Left lung (tissue), 10 donors: ENCODE data around the gene SPRR3. TPM values are rescaled to one million over a fixed set of nuclear protein-coding genes. Genes with fewer than 3 reads are reported as not detected.

Experiments used
- ATAC-seq: fragments of 200-7000 bp; cut with Tn5 transposase; one replicate; pipeline ENCODE4 v1.9.1; 2020; ENCODE audit warnings: moderate library complexity
- DNase-seq, 4 donors: peaks; one replicate each; pipeline ENCODE4 v3.0.0-alpha.2; 2013 to 2020
- H3K27ac ChIP-seq, 2 donors: fragments of 200-600 bp; sonication (generic) in 1 of 2; one replicate each; pipeline versions ENCODE4 v1.5.0 to v1.8.0; 2020 to 2021
- H3K27me3 ChIP-seq, 2 donors: fragments of 200-600 bp; sonication (generic) in 1 of 2; one replicate each; pipeline versions ENCODE4 v1.5.0 to v1.8.0; 2020 to 2021
- H3K36me3 ChIP-seq, 2 donors: fragments of 200-600 bp; sonication (generic) in 1 of 2; one replicate each; pipeline versions ENCODE4 v1.5.0 to v1.8.0; 2020 to 2021
- H3K4me1 ChIP-seq, 2 donors: fragments of 200-600 bp; one replicate each; pipeline ENCODE4 v1.8.0; 2021
- H3K4me3 ChIP-seq, 2 donors: fragments of 200-600 bp; sonication (generic) in 1 of 2; one replicate each; pipeline versions ENCODE4 v1.5.0 to v1.8.0; 2020 to 2021; ENCODE audit warnings: mild to moderate bottlenecking in 1 of 2
- H3K9me3 ChIP-seq, 2 donors: fragments of 200-600 bp; sonication (generic) in 1 of 2; one replicate each; pipeline versions ENCODE4 v1.5.0 to v1.8.0; 2020 to 2021
- CTCF ChIP-seq, 2 donors: fragments of 200-600 bp; sonication (generic) in 1 of 2; IDR thresholded peaks; one replicate each; pipeline versions ENCODE4 v1.5.0 to v1.8.0; 2021; ENCODE audit warnings: antibody characterized with exemption in 2 of 2
- intact Hi-C, 2 donors: fragments of 100-400 bp; cut with DNase I; formaldehyde crosslinking; loops; one replicate each; pipeline versions ENCODE4 v1.11.2 to v1.14.2; 2022
- polyA plus RNA-seq, 6 donors: library from polyadenylated mRNA; unstranded; fragments of 120-200 nt; gene quantifications; one replicate each; pipeline ENCODE4 v1.2.1, GENCODE V29; 2013; ENCODE audit not compliant: insufficient read length in 6 of 6
- total RNA-seq, 2 donors: library from RNA; stranded (reverse); fragmentation: NEBNext Ultra II Directional; extraction: Animal tissue kit (Norgen Biotek cat#: 25700); gene quantifications; one replicate each; pipeline ENCODE4 v1.2.1, GENCODE V29; 2021
- donor health status: DM: no; HTN: yes; CAD: no.
- donor health status: DM: no; HTN: no; CAD: no.

The SPRR3 gene
- total and polyA plus RNA-seq, 8 donors: 0.24 to 0.55 (median 0.29) TPM; not detected in 4

- TF ChIP-seq CTCF (IDR thresholded peaks at IDR 0.05): no peak
- no peaks in the 10 kb centered on the region for H3K27me3 ChIP-seq
- ATAC-seq (no peak), DNase-seq (no peak)
- H3K4me3 ChIP-seq: no peak overlapping the region
- intact Hi-C loops: no loop called here
- no peak overlapping the region for H3K27ac ChIP-seq
- H3K9me3 ChIP-seq: no peaks in the 10 kb centered on the region
- H3K36me3 ChIP-seq: no peaks in the 10 kb centered on the region
- H3K4me1 ChIP-seq: no peaks in the 10 kb centered on the region
Observed at GRCh38 chr1:152965853-152966252, 35.7 kb upstream of the SPRR3 start.

DNA sequence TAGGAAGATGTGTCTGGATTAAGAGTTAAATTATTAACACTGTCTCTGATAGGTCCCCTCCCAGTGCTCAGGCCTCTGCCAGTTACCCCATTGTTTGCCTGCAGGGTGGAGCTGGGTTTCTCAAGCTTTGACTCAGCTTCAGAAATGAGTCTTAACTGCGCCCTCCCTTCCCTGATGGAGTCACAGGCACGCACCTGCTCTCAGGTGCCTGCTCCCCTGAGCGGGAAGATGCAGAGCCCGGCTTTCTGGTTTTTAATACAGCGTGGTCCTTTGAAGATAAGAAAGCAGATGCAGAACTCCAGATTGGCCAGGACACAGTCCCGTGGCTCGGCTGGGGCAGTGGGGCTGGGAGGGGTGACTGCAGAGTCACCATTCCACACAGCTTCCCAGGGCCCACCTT lies 34.3 kb upstream of the SPRR3 start:
- no peak for DNase-seq
- Histone ChIP-seq H3K4me1 (no peaks in the 10 kb centered on the region), H3K4me3 (no peak overlapping the region), H3K36me3 (no peaks in the 10 kb centered on the region), H3K27ac (no peak overlapping the region), H3K9me3 (no peaks in the 10 kb centered on the region), H3K27me3 (no peaks in the 10 kb centered on the region)
- no peak for ATAC-seq
- no peak for TF ChIP-seq CTCF (IDR thresholded peaks at IDR 0.05)
- intact Hi-C loops: no loop called here

GRCh38 chr1:152968248-152968647 lies 33.3 kb upstream of the SPRR3 start:
- no peaks in the 10 kb centered on the region for H3K27me3 ChIP-seq
- no peaks in the 10 kb centered on the region for H3K4me1 ChIP-seq
- DNase-seq (no peak), ATAC-seq (no peak)
- no peaks in the 10 kb centered on the region for H3K36me3 ChIP-seq
- H3K4me3 ChIP-seq: no peak overlapping the region
- no peaks in the 10 kb centered on the region for H3K9me3 ChIP-seq
- intact Hi-C loops: no loop called here
- no peak for TF ChIP-seq CTCF (IDR thresholded peaks at IDR 0.05)
- no peak overlapping the region for H3K27ac ChIP-seq

- ATAC-seq (no peak), DNase-seq (no peak)
- TF ChIP-seq CTCF (IDR thresholded peaks at IDR 0.05): no peak
- H3K27me3 ChIP-seq: no peaks in the 10 kb centered on the region
- H3K27ac ChIP-seq: no peak overlapping the region
- no peaks in the 10 kb centered on the region for H3K9me3 ChIP-seq
- intact Hi-C loops: no loop called here
- H3K4me3 ChIP-seq: no peak overlapping the region
- H3K36me3 ChIP-seq: no peaks in the 10 kb centered on the region
- H3K4me1 ChIP-seq: no peaks in the 10 kb centered on the region
Observed at GRCh38 chr1:152969036-152969435, 32.5 kb upstream of the SPRR3 start.

DNA sequence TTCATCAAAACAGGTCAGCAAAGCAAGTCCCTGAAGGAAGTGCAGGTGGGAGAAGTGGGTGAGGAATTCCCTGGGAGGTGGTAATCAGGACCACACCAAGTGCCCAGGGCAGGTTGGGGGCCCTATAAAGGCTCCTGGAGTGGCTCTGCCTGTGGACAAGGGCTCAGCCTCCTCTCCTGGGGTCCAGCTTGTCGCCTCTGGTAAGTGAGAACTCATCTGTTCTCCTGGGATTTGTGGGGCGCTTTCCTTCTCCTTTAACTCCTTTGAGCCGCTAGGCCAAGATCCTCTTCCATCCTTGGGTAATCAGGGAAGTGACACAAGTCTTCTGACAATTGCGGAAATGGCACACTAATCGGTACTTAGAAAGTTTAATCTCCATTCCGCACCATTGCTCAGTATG lies 31.1 kb upstream of the SPRR3 start, which contains the start of gene SPRR4:
Gene SPRR4 (plus strand): TSS at position 154 of the 400 bp plus-strand sequence. CDS start 1,243 bp downstream, outside the sequence.
- Histone ChIP-seq H3K27ac (no peak within 1 kb of the TSS), H3K36me3 (no peaks in the 10 kb centered on the region), H3K4me3 (no peak within 1 kb of the TSS), H3K4me1 (no peaks in the 10 kb centered on the region), H3K27me3 (no peaks in the 10 kb centered on the region), H3K9me3 (no peaks in the 10 kb centered on the region)
- no peak for TF ChIP-seq CTCF (IDR thresholded peaks at IDR 0.05)
- intact Hi-C loops: no loop called here
- ATAC-seq (no peak), DNase-seq (no peak)
